K562 (cell line): Measurements from ENCODE around the gene ADAMTS10. TPM values are rescaled to one million over a fixed set of nuclear protein-coding genes. Genes with fewer than 3 reads are reported as not detected.

ENCODE experiments used
- ELF4 ChIP-seq: fragments of 450-650 bp; formaldehyde crosslinking; IDR thresholded peaks from 2 replicates; pipeline ENCODE4 v1.4.0; 2022; ENCODE audit warnings: missing genetic modification characterization
- FOXA3 ChIP-seq, 2 experiments: fragments of 450-650 bp in 1 of 2; sonication (generic) in 1 of 2; formaldehyde crosslinking; IDR thresholded peaks in 1 of 2; conservative IDR thresholded peaks in 1 of 2; 2 replicates each; pipeline versions ENCODE4 v1.4.0 to v1.8.0; 2020 to 2022; ENCODE audit warnings: mild to moderate bottlenecking in 2 of 2, missing genetic modification reagents in 1 of 2
- HDAC1 ChIP-seq, 2 experiments: fragments of 450-650 bp; IDR thresholded peaks; 2 replicates each; pipeline ENCODE4 v1.6.1; 2016 to 2017; ENCODE audit warnings: inconsistent platforms in 1 of 2, mild to moderate bottlenecking in 1 of 2, moderate library complexity in 1 of 2
- LARP7 ChIP-seq: fragments of 450-650 bp; IDR thresholded peaks from 2 replicates; pipeline ENCODE4 v1.6.1; 2016
- NFYB ChIP-seq: IDR thresholded peaks from 2 replicates; pipeline ENCODE4 v1.6.1; 2011; ENCODE audit warnings: mild to moderate bottlenecking, moderate library complexity; ENCODE audit not compliant: insufficient read length; ENCODE audit errors: extremely low read depth
- PHB2 ChIP-seq: fragments of 450-650 bp; IDR thresholded peaks from 2 replicates; pipeline ENCODE4 v1.6.1; 2017; ENCODE audit warnings: low read depth
- TFAM ChIP-seq: fragments of 250-450 bp; sonication (Bioruptor Pico); conservative IDR thresholded peaks from 2 replicates; pipeline ENCODE4 v1.5.0; 2021; ENCODE audit warnings: mild to moderate bottlenecking, moderate library complexity
- ZBTB17 ChIP-seq: fragments of 450-650 bp; formaldehyde crosslinking; IDR thresholded peaks from 2 replicates; pipeline ENCODE4 v1.4.0; 2020; ENCODE audit warnings: mild to moderate bottlenecking
- ZNF280B ChIP-seq: fragments of 250-450 bp; sonication (Bioruptor Pico); IDR thresholded peaks from 2 replicates; pipeline ENCODE4 v1.5.1; 2021; ENCODE audit warnings: mild to moderate bottlenecking
- ZNF324 ChIP-seq: fragments of 250-450 bp; sonication (Bioruptor Pico); IDR thresholded peaks from 2 replicates; pipeline ENCODE4 v1.4.0; 2020; ENCODE audit warnings: mild to moderate bottlenecking
- ZNF41 ChIP-seq: fragments of 250-450 bp; sonication (Bioruptor Pico); conservative IDR thresholded peaks from 2 replicates; pipeline ENCODE4 v1.4.0; 2020; ENCODE audit warnings: mild to moderate bottlenecking
- polyA plus RNA-seq, 8 experiments: library from polyadenylated mRNA; depleted of rRNA in 4 of 8; stranded (reverse) in 5 of 8; unstranded in 3 of 8; fragments of >200 nt; fragmentation: Nextera tagmentation in 2 of 8; fragmentation: Illumina TruSeq in 1 of 8; extraction: Ambion mirVana in 2 of 8; extraction: Trizol in 1 of 8; gene quantifications; 2 replicates each; pipeline versions ENCODE4 v1.2.1 to v1.2.3, GENCODE V29; 2011 to 2014; ENCODE audit warnings: inconsistent platforms in 1 of 8, missing spikeins in 1 of 8
- total RNA-seq, 7 experiments: library from RNA; depleted of rRNA in 6 of 7; stranded (reverse); fragments of >200 nt in 6 of 7; fragmentation: Illumina TruSeq in 2 of 7; extraction: Trizol in 2 of 7; gene quantifications; 2 replicates each; pipeline versions ENCODE4 v1.2.1 to v1.2.3, GENCODE V29; 2011 to 2021; ENCODE audit warnings: low replicate concordance in 1 of 7
- TF ChIP-seq, protein P1 (sequence below): fragments of 450-650 bp; IDR thresholded peaks from 2 replicates; pipeline ENCODE4 v1.6.1; 2016
- TF ChIP-seq, protein P2 (sequence below): IDR thresholded peaks from 2 replicates; pipeline ENCODE4 v1.6.1; 2016; ENCODE audit warnings: missing genetic modification characterization, missing compliant biosample characterization

ADAMTS10 gene
- total and polyA plus RNA-seq, 9 of the 15 experiments (the other 6 are each of a cell fraction or from before 2014, with no cell fraction given) = 0.33 to 1.8 (median 0.57) TPM; not detected in 4

- TF ChIP-seq ZNF280B (CRISPR knock-in tag) = no peak
- TF ChIP-seq TFAM = no peak
- TF ChIP-seq ZNF324 = no peak
- TF ChIP-seq, protein P1, sequence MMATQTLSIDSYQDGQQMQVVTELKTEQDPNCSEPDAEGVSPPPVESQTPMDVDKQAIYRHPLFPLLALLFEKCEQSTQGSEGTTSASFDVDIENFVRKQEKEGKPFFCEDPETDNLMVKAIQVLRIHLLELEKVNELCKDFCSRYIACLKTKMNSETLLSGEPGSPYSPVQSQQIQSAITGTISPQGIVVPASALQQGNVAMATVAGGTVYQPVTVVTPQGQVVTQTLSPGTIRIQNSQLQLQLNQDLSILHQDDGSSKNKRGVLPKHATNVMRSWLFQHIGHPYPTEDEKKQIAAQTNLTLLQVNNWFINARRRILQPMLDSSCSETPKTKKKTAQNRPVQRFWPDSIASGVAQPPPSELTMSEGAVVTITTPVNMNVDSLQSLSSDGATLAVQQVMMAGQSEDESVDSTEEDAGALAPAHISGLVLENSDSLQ = no peak
- TF ChIP-seq ELF4 (CRISPR knock-in tag) = peak; percentile 39; the same call in 1 of the 2 replicates
- TF ChIP-seq, protein P2, sequence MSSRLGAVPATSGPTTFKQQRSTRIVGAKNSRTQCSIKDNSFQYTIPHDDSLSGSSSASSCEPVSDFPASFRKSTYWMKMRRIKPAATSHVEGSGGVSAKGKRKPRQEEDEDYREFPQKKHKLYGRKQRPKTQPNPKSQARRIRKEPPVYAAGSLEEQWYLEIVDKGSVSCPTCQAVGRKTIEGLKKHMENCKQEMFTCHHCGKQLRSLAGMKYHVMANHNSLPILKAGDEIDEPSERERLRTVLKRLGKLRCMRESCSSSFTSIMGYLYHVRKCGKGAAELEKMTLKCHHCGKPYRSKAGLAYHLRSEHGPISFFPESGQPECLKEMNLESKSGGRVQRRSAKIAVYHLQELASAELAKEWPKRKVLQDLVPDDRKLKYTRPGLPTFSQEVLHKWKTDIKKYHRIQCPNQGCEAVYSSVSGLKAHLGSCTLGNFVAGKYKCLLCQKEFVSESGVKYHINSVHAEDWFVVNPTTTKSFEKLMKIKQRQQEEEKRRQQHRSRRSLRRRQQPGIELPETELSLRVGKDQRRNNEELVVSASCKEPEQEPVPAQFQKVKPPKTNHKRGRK (tag) = peak; percentile 94
- TF ChIP-seq ZNF41 (CRISPR knock-in tag) = no peak
- TF ChIP-seq NFYB = no peak
- TF ChIP-seq HDAC1 (IDR thresholded peaks at IDR 0.05) = no peak
- no peak for TF ChIP-seq FOXA3 (CRISPR knock-in tag; conservative IDR thresholded peaks at IDR 0.05 in 1 of 2, IDR thresholded peaks at IDR 0.05 in 1 of 2)
- no peak for TF ChIP-seq PHB2
- TF ChIP-seq ZBTB17 = no peak
- TF ChIP-seq LARP7 = 0 out of 2 replicates have a peak, but pooled peaks have one; percentile 50
Observed at GRCh38 chr19:8561075-8561764, 49.3 kb downstream of the ADAMTS10 start (continued).
